ENCODE measurements around the gene SCLY. TPM values are rescaled to one million over a fixed set of nuclear protein-coding genes. Genes with fewer than 3 reads are reported as not detected.
"Not testable (repeated sequence)": the region's sequence is repeated elsewhere in the genome, so short reads cannot be mapped to it uniquely, and the experiment has no call there.

SCLY gene
- polyA plus RNA-seq, 3 donors, result 25.2 to 30.8 (median 27.7) TPM

DNA sequence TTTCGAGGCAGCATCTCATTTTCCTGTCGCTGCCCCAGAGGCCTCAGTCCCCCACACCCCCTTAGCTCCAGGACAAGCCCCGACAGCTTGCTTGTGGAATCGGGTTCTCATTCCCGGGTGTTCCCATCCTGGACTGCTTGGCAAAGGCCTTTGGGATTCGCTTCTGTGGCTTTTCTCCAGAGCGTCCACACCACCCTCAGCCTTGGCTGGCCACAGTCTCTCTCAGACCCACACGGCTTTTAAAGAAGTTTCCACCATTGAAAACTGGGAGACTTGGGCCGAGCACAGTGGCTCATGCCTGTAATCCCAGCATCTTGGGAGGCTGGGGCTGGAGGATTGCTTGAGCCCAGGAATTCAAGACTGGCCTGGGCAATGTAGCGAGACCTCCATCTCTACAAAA lies 42.1 kb downstream of the SCLY start:
- DNase-seq (ENCODE audit: extremely low read depth in 1 of 11, low read depth in 9 of 11, low spot score in 4 of 11), result no peak

GRCh38 chr2:238103465-238104225 lies 42.8 kb downstream of the SCLY start:
- no peak for DNase-seq (ENCODE audit: extremely low read depth in 1 of 11, low read depth in 9 of 11, low spot score in 4 of 11)

DNA sequence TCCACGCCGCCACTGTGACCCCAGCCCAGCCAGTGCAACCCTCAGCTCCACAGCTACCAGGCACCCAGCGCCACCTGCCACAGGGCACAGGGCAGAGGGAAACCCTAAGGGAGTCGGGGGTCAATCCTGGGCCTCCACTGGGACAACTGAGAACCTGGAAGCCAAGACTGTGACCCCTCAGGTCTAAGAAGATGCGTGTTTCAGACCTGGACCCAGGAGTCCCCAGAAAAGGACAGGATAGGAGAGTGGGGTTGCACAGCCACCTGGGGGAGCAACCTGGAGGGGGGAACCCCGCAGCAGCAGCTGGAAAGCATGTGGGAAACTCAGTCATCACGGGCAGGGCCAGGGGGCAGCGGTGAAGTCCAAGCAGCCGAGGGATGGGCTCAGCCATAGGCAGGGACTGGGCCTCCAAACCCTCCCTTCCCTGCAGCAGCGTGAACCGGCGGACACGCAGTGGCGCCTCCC lies 43.5 kb downstream of the SCLY start:
- DNase-seq (ENCODE audit: extremely low read depth in 1 of 11, low read depth in 9 of 11, low spot score in 4 of 11), result no peak

DNA sequence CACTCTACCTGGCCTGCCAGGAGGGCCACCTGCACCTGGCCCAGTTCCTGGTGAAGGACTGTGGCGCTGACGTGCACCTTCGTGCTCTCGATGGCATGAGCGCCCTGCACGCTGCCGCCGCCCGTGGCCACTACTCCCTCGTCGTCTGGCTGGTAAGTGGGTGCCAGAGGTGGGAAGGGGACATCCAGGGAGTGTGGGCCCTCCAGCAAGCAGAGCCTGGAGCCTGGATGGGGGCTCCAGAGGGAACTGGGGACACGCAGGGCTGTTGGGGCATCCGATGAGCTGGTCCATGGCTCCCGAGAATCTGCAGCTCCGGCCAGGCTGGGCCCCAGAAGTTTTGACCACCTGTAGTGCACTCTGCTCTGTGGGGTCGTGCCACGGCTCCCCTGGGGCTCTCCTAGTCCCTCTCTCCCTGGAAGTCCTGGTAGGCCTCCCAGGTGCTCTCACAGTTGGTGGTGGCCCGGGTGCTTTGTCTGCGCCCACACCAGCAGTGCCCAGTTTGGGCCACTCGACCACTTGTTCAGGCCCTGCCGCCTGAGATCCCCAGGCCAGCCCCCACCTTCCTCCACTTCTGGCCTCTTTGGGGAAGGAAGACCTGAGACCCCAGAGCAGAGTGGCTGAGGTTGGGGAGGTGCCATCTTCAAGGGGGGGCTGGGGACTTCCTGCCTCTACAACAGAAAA lies 44.0 kb downstream of the SCLY start:
- DNase-seq (ENCODE audit: extremely low read depth in 1 of 11, low read depth in 9 of 11, low spot score in 4 of 11), result no peak

GRCh38 chr2:238105506-238106338 lies 44.9 kb downstream of the SCLY start:
- no peak for DNase-seq (ENCODE audit: extremely low read depth in 1 of 11, low read depth in 9 of 11, low spot score in 4 of 11)

DNA sequence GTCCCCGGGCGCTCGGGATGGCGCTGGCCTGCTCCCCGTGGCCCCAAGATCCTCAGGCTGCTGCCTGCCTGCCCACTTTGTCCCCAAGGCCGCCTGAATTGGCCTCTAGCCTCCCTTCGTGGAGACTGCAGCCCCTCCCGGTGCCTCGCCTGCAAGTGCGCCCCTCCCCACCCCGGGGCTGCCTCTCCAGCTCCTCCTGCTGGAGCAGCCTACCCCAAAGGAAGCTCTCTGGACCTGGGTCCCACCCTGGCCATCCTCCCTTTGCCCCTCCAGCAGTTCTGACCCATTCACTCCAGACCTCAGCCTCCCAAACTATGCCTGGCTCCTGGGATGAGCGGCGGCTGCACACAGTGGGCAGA lies 45.5 kb downstream of the SCLY start:
- DNase-seq (ENCODE audit: extremely low read depth in 1 of 11, low read depth in 9 of 11, low spot score in 4 of 11), result no peak

GRCh38 chr2:238106698-238107524 lies 46.1 kb downstream of the SCLY start:
- DNase-seq (ENCODE audit: extremely low read depth in 1 of 11, low read depth in 9 of 11, low spot score in 4 of 11), result no peak

GRCh38 chr2:238107525-238108422 lies 47.0 kb downstream of the SCLY start:
- DNase-seq (ENCODE audit: extremely low read depth in 1 of 11, low read depth in 9 of 11, low spot score in 4 of 11), result no peak

GRCh38 chr2:238108423-238109183 lies 47.8 kb downstream of the SCLY start:
- no peak for DNase-seq (ENCODE audit: extremely low read depth in 1 of 11, low read depth in 9 of 11, low spot score in 4 of 11)

GRCh38 chr2:238113611-238114010 lies 52.8 kb downstream of the SCLY start:
- DNase-seq (ENCODE audit: extremely low read depth in 1 of 11, low read depth in 9 of 11, low spot score in 4 of 11), result no peak

DNA sequence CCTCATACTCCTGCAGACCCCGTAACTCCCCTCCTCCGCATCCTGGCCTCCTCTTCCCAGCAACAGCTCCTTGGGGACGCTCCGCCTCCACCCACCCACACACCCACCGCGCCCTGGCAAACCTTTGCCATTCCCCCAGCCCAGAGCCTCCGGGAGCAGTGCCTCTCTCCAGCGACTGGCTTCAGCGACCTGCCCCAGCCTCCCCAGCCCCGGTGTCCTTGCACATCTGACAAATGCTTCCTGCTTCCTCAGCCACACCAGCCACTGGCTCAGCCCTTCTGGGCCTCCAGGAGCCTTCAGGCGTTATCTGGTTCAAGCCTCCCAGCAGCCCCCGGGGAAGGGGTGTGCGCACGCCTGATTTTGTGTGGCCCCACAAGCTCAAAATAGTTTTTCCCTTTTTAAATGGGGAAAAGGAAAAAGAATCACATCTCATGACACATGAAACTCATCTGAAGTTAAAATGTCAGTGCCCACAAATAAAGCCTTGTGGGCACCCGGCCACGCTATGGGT lies 53.6 kb downstream of the SCLY start:
- DNase-seq (ENCODE audit: extremely low read depth in 1 of 11, low read depth in 9 of 11, low spot score in 4 of 11), result no peak

DNA sequence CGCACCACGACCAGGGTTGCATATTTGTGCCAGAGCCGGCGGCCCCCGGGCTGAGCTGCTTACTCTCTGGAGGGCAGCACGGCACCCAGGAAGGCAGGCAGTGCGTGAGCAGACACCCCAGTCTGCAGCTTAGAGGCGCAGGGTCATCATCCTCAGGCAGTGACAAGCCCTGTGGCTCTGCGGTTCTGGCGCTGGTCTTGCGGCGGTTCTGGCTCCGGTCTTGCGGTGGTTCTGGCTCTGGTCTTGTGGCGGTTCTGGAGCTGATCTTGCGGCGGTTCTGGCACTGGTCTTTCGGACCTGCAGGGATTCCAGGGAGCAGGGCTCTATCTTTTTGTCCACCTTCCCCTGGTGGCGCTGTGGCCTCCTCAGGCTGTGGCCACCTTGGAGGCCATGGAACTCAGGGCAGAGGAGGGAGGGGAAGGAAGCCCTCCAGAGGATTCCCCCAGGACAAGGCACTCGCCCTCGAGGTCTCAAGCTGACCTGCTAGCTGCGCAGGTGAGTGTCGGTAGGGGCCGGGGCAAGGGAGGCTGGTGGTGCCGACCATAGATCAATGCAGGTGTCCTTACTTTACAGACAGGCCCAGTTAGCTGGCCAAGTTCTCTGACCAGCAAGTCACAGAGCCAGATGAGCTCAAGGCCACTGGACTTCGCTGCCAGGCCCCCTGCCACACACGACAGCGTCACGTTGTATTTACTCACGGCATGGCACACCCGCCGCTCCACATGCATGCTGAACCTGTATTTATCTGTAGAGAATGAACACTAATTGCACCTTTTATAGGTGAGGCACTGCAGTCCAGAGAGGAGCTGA lies 54.3 kb downstream of the SCLY start:
- DNase-seq (ENCODE audit: extremely low read depth in 1 of 11, low read depth in 9 of 11, low spot score in 4 of 11), result no peak

DNA sequence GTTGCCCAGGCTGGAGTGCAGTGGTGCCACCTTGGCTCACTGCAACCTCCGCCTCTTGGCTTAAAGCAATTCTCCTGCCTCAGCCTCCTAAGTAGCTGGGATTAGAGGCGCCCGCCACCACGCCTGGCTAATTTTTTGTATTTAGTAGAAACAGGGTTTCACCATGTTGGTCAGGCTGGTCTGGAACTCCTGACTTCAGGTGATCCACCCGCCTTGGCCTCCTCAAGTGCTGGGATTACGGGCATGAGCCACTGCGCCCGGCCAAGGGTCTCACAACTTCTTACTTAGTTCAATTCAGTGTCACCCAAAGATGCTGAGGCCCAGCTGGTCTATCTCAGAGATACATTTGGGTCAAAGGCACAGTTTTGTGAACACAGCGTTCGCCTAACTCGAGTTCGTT lies 54.9 kb downstream of the SCLY start:
- DNase-seq (ENCODE audit: extremely low read depth in 1 of 11, low read depth in 9 of 11, low spot score in 4 of 11), result not testable (repeated sequence)

GRCh38 chr2:238116298-238117198 lies 55.7 kb downstream of the SCLY start:
- no peak for DNase-seq (ENCODE audit: extremely low read depth in 1 of 11, low read depth in 9 of 11, low spot score in 4 of 11)

All from renal cortex interstitium (tissue), 11 donors.